Left lung (tissue), 10 donors: ENCODE measurements around the gene GLI3. TPM values are rescaled to one million over a fixed set of nuclear protein-coding genes. Genes with fewer than 3 reads are reported as not detected.

ENCODE experiments used
- ATAC-seq: fragments of 200-7000 bp; cut with Tn5 transposase; one replicate; pipeline ENCODE4 v1.9.1; 2020; ENCODE audit warnings: moderate library complexity
- DNase-seq, 4 donors: peaks; one replicate each; pipeline ENCODE4 v3.0.0-alpha.2; 2013 to 2020
- H3K27ac ChIP-seq, 2 donors: fragments of 200-600 bp; sonication (generic) in 1 of 2; one replicate each; pipeline versions ENCODE4 v1.5.0 to v1.8.0; 2020 to 2021
- H3K27me3 ChIP-seq, 2 donors: fragments of 200-600 bp; sonication (generic) in 1 of 2; one replicate each; pipeline versions ENCODE4 v1.5.0 to v1.8.0; 2020 to 2021
- H3K36me3 ChIP-seq, 2 donors: fragments of 200-600 bp; sonication (generic) in 1 of 2; one replicate each; pipeline versions ENCODE4 v1.5.0 to v1.8.0; 2020 to 2021
- H3K4me1 ChIP-seq, 2 donors: fragments of 200-600 bp; one replicate each; pipeline ENCODE4 v1.8.0; 2021
- H3K4me3 ChIP-seq, 2 donors: fragments of 200-600 bp; sonication (generic) in 1 of 2; one replicate each; pipeline versions ENCODE4 v1.5.0 to v1.8.0; 2020 to 2021; ENCODE audit warnings: mild to moderate bottlenecking in 1 of 2
- H3K9me3 ChIP-seq, 2 donors: fragments of 200-600 bp; sonication (generic) in 1 of 2; one replicate each; pipeline versions ENCODE4 v1.5.0 to v1.8.0; 2020 to 2021
- intact Hi-C, 2 donors: fragments of 100-400 bp; cut with DNase I; formaldehyde crosslinking; loops; one replicate each; pipeline versions ENCODE4 v1.11.2 to v1.14.2; 2022
- polyA plus RNA-seq, 6 donors: library from polyadenylated mRNA; unstranded; fragments of 120-200 nt; gene quantifications; one replicate each; pipeline ENCODE4 v1.2.1, GENCODE V29; 2013; ENCODE audit not compliant: insufficient read length in 6 of 6
- total RNA-seq, 2 donors: library from RNA; stranded (reverse); fragmentation: NEBNext Ultra II Directional; extraction: Animal tissue kit (Norgen Biotek cat#: 25700); gene quantifications; one replicate each; pipeline ENCODE4 v1.2.1, GENCODE V29; 2021
- TF ChIP-seq, protein P1 (sequence below), 2 donors: fragments of 200-600 bp; sonication (generic) in 1 of 2; IDR thresholded peaks; one replicate each; pipeline versions ENCODE4 v1.5.0 to v1.8.0; 2021; ENCODE audit warnings: antibody characterized with exemption in 2 of 2
- donor health status: DM: no; HTN: yes; CAD: no.
- donor health status: DM: no; HTN: no; CAD: no.

GLI3 gene
- total and polyA plus RNA-seq, 8 donors: 20.3 to 38.0 (median 31.3) TPM

DNA sequence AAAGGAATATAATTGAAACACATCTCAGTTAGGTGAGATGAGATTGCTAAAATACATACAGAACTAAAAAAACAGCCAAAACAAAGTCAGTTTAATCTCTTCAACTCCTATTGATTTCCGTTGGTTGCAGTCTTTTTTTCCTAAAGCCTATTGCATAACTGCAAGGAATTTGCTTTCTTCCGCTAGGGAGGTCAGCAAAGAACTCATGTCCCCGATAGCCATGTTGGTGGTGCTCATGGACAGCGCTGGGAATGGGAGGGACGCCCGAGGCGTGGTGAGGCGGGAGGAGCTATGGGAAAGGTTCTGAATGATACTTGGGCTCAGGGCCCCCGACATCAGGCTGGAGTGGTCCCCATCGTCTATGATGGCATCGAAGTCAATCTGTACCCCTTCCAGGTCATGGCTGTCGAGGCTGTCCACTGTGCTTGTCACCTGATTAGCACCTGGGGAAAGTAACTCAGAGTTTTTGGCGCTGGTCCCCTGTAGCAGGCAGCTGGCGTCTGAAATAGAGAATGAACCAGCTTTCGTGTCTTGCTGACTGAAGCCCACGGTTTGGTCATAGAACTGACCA is 272.7 kb downstream of the GLI3 start:
- no peaks in the 10 kb centered on the region for H3K4me1 ChIP-seq
- intact Hi-C loops: no loop called here
- TF ChIP-seq, protein P1, sequence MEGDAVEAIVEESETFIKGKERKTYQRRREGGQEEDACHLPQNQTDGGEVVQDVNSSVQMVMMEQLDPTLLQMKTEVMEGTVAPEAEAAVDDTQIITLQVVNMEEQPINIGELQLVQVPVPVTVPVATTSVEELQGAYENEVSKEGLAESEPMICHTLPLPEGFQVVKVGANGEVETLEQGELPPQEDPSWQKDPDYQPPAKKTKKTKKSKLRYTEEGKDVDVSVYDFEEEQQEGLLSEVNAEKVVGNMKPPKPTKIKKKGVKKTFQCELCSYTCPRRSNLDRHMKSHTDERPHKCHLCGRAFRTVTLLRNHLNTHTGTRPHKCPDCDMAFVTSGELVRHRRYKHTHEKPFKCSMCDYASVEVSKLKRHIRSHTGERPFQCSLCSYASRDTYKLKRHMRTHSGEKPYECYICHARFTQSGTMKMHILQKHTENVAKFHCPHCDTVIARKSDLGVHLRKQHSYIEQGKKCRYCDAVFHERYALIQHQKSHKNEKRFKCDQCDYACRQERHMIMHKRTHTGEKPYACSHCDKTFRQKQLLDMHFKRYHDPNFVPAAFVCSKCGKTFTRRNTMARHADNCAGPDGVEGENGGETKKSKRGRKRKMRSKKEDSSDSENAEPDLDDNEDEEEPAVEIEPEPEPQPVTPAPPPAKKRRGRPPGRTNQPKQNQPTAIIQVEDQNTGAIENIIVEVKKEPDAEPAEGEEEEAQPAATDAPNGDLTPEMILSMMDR (IDR thresholded peaks at IDR 0.05): no peak
- no peak for ATAC-seq
- H3K36me3 ChIP-seq: peaks cover 0 to 28% of the 10 kb centered on the region in 2 donors
- H3K27ac ChIP-seq: no peak overlapping the region
- no peaks in the 10 kb centered on the region for H3K27me3 ChIP-seq
- no peak for DNase-seq
- no peaks in the 10 kb centered on the region for H3K9me3 ChIP-seq
- H3K4me3 ChIP-seq: no peak overlapping the region

DNA sequence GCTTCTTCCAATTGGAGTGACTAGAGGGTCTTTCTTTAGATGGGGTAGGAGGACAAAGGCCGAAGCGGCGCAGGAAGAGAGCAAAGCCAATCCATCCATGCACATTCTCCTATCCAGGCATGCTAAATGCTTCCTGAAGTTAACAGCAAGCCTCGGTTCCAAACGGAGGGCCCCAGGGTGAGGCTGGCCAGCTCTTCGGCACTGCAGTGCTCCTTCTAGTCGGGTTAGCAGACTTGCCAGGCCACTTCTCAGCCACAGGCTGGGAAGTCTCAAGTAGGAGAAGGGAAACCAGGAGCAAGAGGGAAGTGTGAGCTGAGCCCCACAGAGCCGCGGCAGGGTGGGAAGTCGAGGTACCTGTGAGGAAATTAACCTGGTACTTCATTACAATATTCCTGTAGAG is 280.3 kb downstream of the GLI3 start:
- DNase-seq: no peak
- Histone ChIP-seq H3K4me3 (no peak overlapping the region), H3K27ac (no peak overlapping the region), H3K27me3 (no peaks in the 10 kb centered on the region), H3K36me3 (no peaks in the 10 kb centered on the region), H3K9me3 (no peaks in the 10 kb centered on the region), H3K4me1 (peaks cover 0 to 17% of the 10 kb centered on the region in 2 donors)
- peak; percentile 71 for ATAC-seq
- intact Hi-C loops: no loop called here
- TF ChIP-seq, protein P1 (IDR thresholded peaks at IDR 0.05): no peak

DNA sequence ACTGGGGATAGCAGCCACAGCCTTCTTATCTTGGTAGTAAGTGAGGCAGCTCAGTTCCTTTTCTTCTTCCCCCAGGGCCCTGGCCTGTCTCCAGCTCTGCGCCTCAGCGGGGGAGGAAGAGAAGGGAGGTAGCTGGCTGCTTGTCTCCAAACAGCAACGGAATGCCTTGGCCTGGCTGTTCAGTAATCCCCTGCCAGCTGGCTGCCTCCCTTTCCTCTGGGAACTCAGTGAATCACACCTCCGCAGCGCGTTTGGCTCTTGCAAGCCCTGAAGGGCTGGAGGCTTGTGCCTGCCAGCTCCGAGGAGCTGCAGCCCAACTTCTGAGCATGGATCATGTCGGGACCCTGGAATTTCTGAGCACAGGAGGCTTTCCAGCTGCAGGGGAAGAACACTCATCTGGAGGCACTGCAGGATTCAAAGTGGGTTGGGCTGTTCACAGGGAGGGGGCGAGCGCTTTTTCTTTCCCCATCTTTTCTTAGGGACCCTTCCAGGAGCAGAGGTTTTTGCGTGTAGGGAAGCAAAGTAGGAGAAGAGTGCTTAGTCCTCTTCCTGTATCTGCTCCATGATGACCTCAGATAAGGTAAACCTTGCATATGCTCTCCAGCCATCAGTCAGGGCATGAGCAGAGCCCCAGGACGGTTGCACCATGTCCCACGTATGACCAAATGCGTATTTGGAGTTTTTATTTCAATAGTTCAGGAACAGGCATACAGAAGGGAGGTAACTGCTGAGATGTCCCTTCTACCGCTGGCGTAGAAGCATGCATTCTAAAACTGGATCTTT is 280.9 kb downstream of the GLI3 start:
- peak; percentile 95 for ATAC-seq
- DNase-seq: peak; percentile 89 to 98 (median 94)
- Histone ChIP-seq H3K36me3 (no peaks in the 10 kb centered on the region), H3K27ac (no peak overlapping the region), H3K4me3 (no peak overlapping the region), H3K9me3 (no peaks in the 10 kb centered on the region), H3K4me1 (peaks cover 0 to 17% of the 10 kb centered on the region in 2 donors), H3K27me3 (no peaks in the 10 kb centered on the region)
- TF ChIP-seq, protein P1 (IDR thresholded peaks at IDR 0.05): no peak
- intact Hi-C loops: no loop called here

DNA sequence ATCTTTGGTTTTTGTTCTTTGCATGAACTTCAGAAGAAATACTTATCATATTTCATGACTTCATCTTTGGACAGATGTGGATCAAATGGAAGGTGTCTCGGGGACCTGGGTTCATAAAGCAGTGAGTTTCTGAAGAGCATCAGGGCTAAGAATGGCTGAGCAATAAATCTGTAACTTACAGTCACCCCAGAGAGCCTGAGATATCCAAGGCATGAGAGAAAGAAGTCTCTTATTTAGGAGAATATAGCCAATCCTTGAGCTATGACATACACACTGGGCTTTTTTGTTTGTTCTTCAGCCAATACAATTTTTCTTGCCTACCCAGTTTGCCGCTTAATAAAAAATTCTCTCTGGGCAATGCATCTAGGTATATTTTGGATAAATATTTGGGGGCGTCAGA is 281.6 kb downstream of the GLI3 start:
- intact Hi-C loops: no loop called here
- DNase-seq (no peak), ATAC-seq (peak; percentile 22)
- Histone ChIP-seq H3K27ac (no peak overlapping the region), H3K27me3 (no peaks in the 10 kb centered on the region), H3K4me1 (peaks cover 0 to 17% of the 10 kb centered on the region in 2 donors), H3K9me3 (no peaks in the 10 kb centered on the region), H3K36me3 (no peaks in the 10 kb centered on the region), H3K4me3 (no peak overlapping the region)
- TF ChIP-seq, protein P1 (IDR thresholded peaks at IDR 0.05): no peak

DNA sequence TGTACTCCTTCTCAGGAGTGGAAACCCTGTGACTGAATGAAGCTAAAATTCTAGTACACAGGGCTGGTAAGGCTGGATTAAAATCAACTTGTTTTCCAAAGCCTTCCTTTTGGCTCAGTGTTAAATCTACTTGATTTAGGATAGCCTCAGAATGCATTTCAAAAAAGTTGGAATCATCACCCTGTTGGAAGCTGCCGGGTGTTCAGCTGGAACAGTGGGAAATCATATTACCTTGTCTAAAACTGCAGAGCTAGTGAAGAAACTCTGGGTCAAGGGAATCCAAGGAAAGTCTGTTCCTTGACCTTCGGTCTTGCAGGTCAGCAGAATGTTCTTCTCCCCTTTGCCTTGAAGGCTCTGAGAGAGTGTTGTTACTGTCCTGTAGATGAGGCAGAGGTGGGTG is 282.0 kb downstream of the GLI3 start:
- no peaks in the 10 kb centered on the region for H3K36me3 ChIP-seq
- intact Hi-C loops: no loop called here
- peaks cover 0 to 17% of the 10 kb centered on the region in 2 donors for H3K4me1 ChIP-seq
- no peak overlapping the region for H3K4me3 ChIP-seq
- no peaks in the 10 kb centered on the region for H3K9me3 ChIP-seq
- TF ChIP-seq, protein P1 (IDR thresholded peaks at IDR 0.05): no peak
- no peaks in the 10 kb centered on the region for H3K27me3 ChIP-seq
- DNase-seq (no peak), ATAC-seq (no peak)
- no peak overlapping the region for H3K27ac ChIP-seq
